ENCODE results near the gene SLC23A2. TPM values are rescaled to one million over a fixed set of nuclear protein-coding genes. Genes with fewer than 3 reads are reported as not detected.
A peak's percentile ranks its signal among the peaks of the same experiment; 100 is the strongest.

Gene SLC23A2
- polyA plus RNA-seq, 3 donors = 3.3 to 28.4 (median 6.4) TPM

GRCh38 chr20:4844751-4845465 lies 156.4 kb downstream of the SLC23A2 start:
- Mint-ChIP-seq H3K4me3 (peak overlapping the region in 1 of 2 donors; percentile 15), H3K27ac (peak overlapping the region; percentile 68 to 97 (median 88))
- peaks cover 27% of the 10 kb centered on the region in 2 donors for H3K4me1 ChIP-seq (ENCODE audit: control insufficient read depth in 1 of 2, insufficient read depth in 2 of 2, low read length in 2 of 2)

DNA sequence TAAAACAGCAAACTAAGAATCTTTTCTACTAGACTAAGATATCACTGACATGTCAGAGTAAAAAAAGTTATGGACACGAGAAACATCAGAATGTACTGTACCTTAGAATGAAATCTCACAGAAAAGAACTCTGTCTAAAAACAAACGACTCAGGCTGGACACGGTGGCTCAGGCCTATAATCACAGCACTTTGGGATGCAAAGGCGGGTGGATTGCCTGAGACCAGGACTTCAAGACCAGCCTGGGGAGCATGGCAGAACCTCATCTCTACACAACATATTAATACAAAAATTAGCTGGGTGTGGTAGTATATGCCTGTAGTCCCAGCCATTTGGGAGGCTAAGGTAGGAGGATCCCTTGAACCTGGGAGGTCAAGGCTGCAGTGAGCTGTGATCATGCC lies 157.0 kb downstream of the SLC23A2 start:
- Histone ChIP-seq H3K79me2 (ENCODE audit: insufficient read depth, low read length) (no peaks in the 10 kb centered on the region), H3K27me3 (ENCODE audit: control insufficient read depth in 2 of 2, insufficient read depth in 2 of 2, low read length in 2 of 2) (no peaks in the 10 kb centered on the region), H3K4me3 (replicated peaks in 1 of 3; ENCODE audit: low read depth in 2 of 3, low read length in 3 of 3) (no peak overlapping the region), H3K27ac (ENCODE audit: low read depth in 1 of 2, low read length in 2 of 2) (no peak overlapping the region), H3K9me3 (replicated peaks in 1 of 2; ENCODE audit: control insufficient read depth in 1 of 2, insufficient read depth in 1 of 2, low read length in 2 of 2) (peaks cover 0 to 3% of the 10 kb centered on the region in 2 donors), H4K20me1 (ENCODE audit: insufficient read depth, low read length) (no peaks in the 10 kb centered on the region), H3K4me1 (ENCODE audit: control insufficient read depth in 1 of 2, insufficient read depth in 2 of 2, low read length in 2 of 2) (peaks cover 27% of the 10 kb centered on the region in 2 donors), H3K36me3 (replicated peaks in 1 of 2; ENCODE audit: control insufficient read depth in 1 of 2, insufficient read depth in 2 of 2, low read length in 2 of 2) (no peaks in the 10 kb centered on the region), H3K9ac (ENCODE audit: insufficient read depth, low read length, poor library complexity, severe bottlenecking) (no peak overlapping the region), H3K4me2 (replicated peaks; ENCODE audit: extremely low read depth, low read length, poor library complexity, severe bottlenecking) (no peak overlapping the region), H2AFZ (ENCODE audit: insufficient read depth, low read depth, low read length, poor library complexity, severe bottlenecking) (no peak overlapping the region)
- Mint-ChIP-seq H3K27ac (peak overlapping the region; percentile 68 to 97 (median 88)), H3K4me1 (peaks cover 31% of the 10 kb centered on the region), H3K36me3 (no peaks in the 10 kb centered on the region), H3K9me3 (peaks cover 2 to 14% (median 5%) of the 10 kb centered on the region in 7 donors), H3K4me3 (no peak overlapping the region), H3K27me3 (ENCODE audit: low read depth in 3 of 3) (peaks cover 0 to 7% (median 0%) of the 10 kb centered on the region in 3 donors)
- DNase-seq = no peak
- intact Hi-C loops (cut with micrococcal nuclease) = no loop called here
- TF ChIP-seq, protein P1, sequence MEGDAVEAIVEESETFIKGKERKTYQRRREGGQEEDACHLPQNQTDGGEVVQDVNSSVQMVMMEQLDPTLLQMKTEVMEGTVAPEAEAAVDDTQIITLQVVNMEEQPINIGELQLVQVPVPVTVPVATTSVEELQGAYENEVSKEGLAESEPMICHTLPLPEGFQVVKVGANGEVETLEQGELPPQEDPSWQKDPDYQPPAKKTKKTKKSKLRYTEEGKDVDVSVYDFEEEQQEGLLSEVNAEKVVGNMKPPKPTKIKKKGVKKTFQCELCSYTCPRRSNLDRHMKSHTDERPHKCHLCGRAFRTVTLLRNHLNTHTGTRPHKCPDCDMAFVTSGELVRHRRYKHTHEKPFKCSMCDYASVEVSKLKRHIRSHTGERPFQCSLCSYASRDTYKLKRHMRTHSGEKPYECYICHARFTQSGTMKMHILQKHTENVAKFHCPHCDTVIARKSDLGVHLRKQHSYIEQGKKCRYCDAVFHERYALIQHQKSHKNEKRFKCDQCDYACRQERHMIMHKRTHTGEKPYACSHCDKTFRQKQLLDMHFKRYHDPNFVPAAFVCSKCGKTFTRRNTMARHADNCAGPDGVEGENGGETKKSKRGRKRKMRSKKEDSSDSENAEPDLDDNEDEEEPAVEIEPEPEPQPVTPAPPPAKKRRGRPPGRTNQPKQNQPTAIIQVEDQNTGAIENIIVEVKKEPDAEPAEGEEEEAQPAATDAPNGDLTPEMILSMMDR (IDR thresholded peaks at IDR 0.05) = no peak
- no CpG with 5 or more reads among the region's 4 CpGs for WGBS (ENCODE audit: insufficient coverage)

More at GRCh38 chr20:4844751-4845465, 156.4 kb downstream of the SLC23A2 start:
- H3K27me3 Mint-ChIP-seq (ENCODE audit: low read depth in 3 of 3) = peaks cover 0 to 7% (median 0%) of the 10 kb centered on the region in 3 donors
- no peaks in the 10 kb centered on the region for H3K36me3 Mint-ChIP-seq
- Histone ChIP-seq H3K79me2 (ENCODE audit: insufficient read depth, low read length) (no peaks in the 10 kb centered on the region), H3K36me3 (replicated peaks in 1 of 2; ENCODE audit: control insufficient read depth in 1 of 2, insufficient read depth in 2 of 2, low read length in 2 of 2) (no peaks in the 10 kb centered on the region), H3K9me3 (replicated peaks in 1 of 2; ENCODE audit: control insufficient read depth in 1 of 2, insufficient read depth in 1 of 2, low read length in 2 of 2) (peaks cover 0 to 3% of the 10 kb centered on the region in 2 donors), H3K9ac (ENCODE audit: insufficient read depth, low read length, poor library complexity, severe bottlenecking) (no peak overlapping the region), H3K27me3 (ENCODE audit: control insufficient read depth in 2 of 2, insufficient read depth in 2 of 2, low read length in 2 of 2) (no peaks in the 10 kb centered on the region), H3K4me2 (replicated peaks; ENCODE audit: extremely low read depth, low read length, poor library complexity, severe bottlenecking) (peak overlapping the region; percentile 42), H2AFZ (ENCODE audit: insufficient read depth, low read depth, low read length, poor library complexity, severe bottlenecking) (no peak overlapping the region), H3K4me3 (replicated peaks in 1 of 3; ENCODE audit: low read depth in 2 of 3, low read length in 3 of 3) (peak overlapping the region in 1 of 3 experiments; percentile 42), H3K27ac (ENCODE audit: low read depth in 1 of 2, low read length in 2 of 2) (peak overlapping the region; percentile 66 to 78), H4K20me1 (ENCODE audit: insufficient read depth, low read length) (no peaks in the 10 kb centered on the region)
- intact Hi-C loops (cut with micrococcal nuclease) = no loop called here
- TF ChIP-seq, protein P1 (IDR thresholded peaks at IDR 0.05) = no peak
- peak; percentile 62 to 78 (median 63) for DNase-seq
- peaks cover 32% of the 10 kb centered on the region for H3K4me1 Mint-ChIP-seq
- WGBS (ENCODE audit: insufficient coverage) = 60% methylated on average over 1 of the region's 9 CpGs
- peaks cover 2 to 10% (median 5%) of the 10 kb centered on the region in 7 donors for H3K9me3 Mint-ChIP-seq
